Activated T-helper 1 cell treated with anti-CD3 and anti-CD28 coated beads, Interleukin-12 subunit alpha, Interleukin-12 subunit beta, Interleukin-2, Interleukin-4 antibody, amounts not matched to agents 30 ng/mL and 10 ng/mL and 1 ng/mL, durations not matched to agents 14 hours and 24 hours and 36 hours (primary cell): ENCODE results near the gene ATAD3B. TPM values are rescaled to one million over a fixed set of nuclear protein-coding genes. Genes with fewer than 3 reads are reported as not detected.
"Not testable (repeated sequence)": the region's sequence is repeated elsewhere in the genome, so short reads cannot be mapped to it uniquely, and the experiment has no call there.

Experiments
- DNase-seq: peaks from one replicate; pipeline ENCODE4 v3.0.0; 2021; ENCODE audit warnings: low spot score
- H3K27ac Mint-ChIP-seq: one replicate; pipeline ENCODE4 v1.8.0; 2021; ENCODE audit warnings: mild to moderate bottlenecking, mixed read lengths
- H3K27me3 Mint-ChIP-seq: one replicate; pipeline ENCODE4 v1.8.0; 2022; ENCODE audit warnings: mild to moderate bottlenecking, moderate library complexity, mixed read lengths; ENCODE audit not compliant: insufficient read depth
- H3K36me3 Mint-ChIP-seq: one replicate; pipeline ENCODE4 v1.8.0; 2021; ENCODE audit warnings: low read depth, mixed read lengths
- H3K4me1 Mint-ChIP-seq: one replicate; pipeline ENCODE4 v1.8.0; 2021; ENCODE audit warnings: low read depth, mixed read lengths
- H3K4me3 Mint-ChIP-seq: one replicate; pipeline ENCODE4 v1.8.0; 2021; ENCODE audit warnings: mild to moderate bottlenecking, moderate library complexity, mixed read lengths
- H3K9me3 Mint-ChIP-seq: one replicate; pipeline ENCODE4 v1.8.0; 2021; ENCODE audit warnings: mixed read lengths
- intact Hi-C: fragments of 100-400 bp; cut with micrococcal nuclease; formaldehyde crosslinking; loops from one replicate; pipeline ENCODE4 v1.15.1; 2024
- total RNA-seq: library from RNA; stranded (reverse); gene quantifications from 2 replicates; pipeline ENCODE4 v1.2.3, GENCODE V29; 2022

The ATAD3B gene
- total RNA-seq, 1 donor from 2014 or later: 113 TPM

DNA sequence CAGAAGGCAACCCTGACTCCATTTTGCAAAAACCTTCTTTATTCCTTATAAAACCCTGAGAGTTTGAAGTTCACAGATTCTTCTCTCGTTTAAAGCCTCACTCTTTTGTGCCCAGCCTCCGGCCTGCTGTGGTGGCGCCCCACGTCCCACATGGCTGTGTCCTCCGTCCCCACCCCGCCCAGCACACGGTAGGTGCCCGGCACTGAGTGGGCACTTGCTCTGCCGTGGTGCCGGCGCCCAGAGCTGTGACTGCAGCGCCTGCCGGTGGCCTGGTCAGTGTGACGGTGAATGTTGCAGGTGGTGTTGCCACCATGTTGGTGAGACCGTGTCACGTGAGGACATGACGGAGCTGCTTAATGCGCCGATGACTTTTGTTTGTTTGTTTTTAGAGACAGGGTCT is 49.8 kb downstream of the ATAD3B start:
- H3K4me3 Mint-ChIP-seq: no peak overlapping the region
- H3K4me1 Mint-ChIP-seq: no peaks in the 10 kb centered on the region
- H3K36me3 Mint-ChIP-seq: peaks cover 15% of the 10 kb centered on the region
- no peaks in the 10 kb centered on the region for H3K27me3 Mint-ChIP-seq
- no peak for DNase-seq
- intact Hi-C loops: no loop called here
- H3K27ac Mint-ChIP-seq: no peak overlapping the region
- H3K9me3 Mint-ChIP-seq: no peaks in the 10 kb centered on the region

- H3K4me3 Mint-ChIP-seq, intact Hi-C loops: not testable (repeated sequence)
These were observed 51.0 kb downstream of the ATAD3B start for GRCh38 chr1:1522536-1522935.

GRCh38 chr1:1523226-1523625 is 51.7 kb downstream of the ATAD3B start:
- H3K27me3 Mint-ChIP-seq, H3K27ac Mint-ChIP-seq, intact Hi-C loops, H3K4me3 Mint-ChIP-seq, H3K4me1 Mint-ChIP-seq, DNase-seq, H3K9me3 Mint-ChIP-seq, H3K36me3 Mint-ChIP-seq: not testable (repeated sequence)

More at GRCh38 chr1:1522536-1522935, 51.0 kb downstream of the ATAD3B start:
- H3K36me3 Mint-ChIP-seq: peaks cover 13% of the 10 kb centered on the region
- H3K4me1 Mint-ChIP-seq, H3K9me3 Mint-ChIP-seq, H3K27ac Mint-ChIP-seq, DNase-seq, H3K27me3 Mint-ChIP-seq: not testable (repeated sequence)

DNA sequence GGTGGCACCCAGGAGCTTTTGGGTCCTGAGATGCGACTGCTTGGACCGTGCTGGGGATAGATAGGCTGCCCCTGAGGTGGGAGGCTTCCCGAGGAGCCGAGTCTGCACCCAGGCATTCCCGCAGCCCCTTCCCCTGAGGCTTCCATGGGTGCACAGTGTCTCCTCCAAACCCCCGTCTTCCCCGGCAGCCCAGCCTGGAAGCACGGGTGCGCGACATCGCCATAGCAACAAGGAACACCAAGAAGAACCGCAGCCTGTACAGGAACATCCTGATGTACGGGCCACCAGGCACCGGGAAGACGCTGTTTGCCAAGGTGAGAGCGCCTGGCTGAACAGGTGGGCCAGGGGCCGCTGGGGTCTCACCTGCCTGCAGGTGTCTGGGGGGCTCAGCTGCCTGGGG is 52.1 kb downstream of the ATAD3B start:
- H3K36me3 Mint-ChIP-seq, H3K27me3 Mint-ChIP-seq, H3K4me1 Mint-ChIP-seq, intact Hi-C loops, H3K9me3 Mint-ChIP-seq, H3K27ac Mint-ChIP-seq, H3K4me3 Mint-ChIP-seq, DNase-seq: not testable (repeated sequence)

DNA sequence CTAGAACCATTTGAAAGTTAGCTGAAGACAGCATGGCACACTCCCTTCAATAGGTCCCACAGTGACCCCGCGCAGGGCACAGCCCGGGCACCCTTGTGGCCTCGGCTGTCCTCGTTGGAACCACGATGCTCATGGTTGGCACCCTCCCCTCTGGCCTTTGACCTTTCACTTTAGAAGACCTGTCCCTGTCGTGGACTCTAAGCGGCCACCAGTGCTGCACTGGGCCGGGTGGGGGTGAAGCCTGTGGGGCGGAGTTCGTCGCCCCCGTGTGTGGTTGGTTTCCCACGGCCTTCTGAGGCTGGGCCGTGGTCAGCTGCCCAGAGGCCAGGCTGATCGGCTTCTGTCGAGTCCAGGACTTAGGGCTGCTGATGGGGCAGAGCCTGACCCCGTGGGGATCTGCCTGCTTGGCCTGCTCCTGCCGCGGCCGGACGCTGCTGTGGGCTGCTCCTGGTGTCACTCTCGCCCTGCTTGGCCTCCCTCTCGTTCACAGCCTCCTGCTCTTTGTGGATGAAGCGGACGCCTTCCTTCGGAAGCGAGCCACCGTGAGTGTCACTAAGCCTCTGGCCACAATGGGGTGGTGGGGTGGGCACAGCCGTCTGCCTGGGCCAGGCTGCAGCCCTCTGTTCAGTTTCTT is 53.3 kb downstream of the ATAD3B start:
- peaks cover 12% of the 10 kb centered on the region for H3K36me3 Mint-ChIP-seq
- intact Hi-C loops, H3K27ac Mint-ChIP-seq, H3K9me3 Mint-ChIP-seq, DNase-seq, H3K4me1 Mint-ChIP-seq, H3K4me3 Mint-ChIP-seq, H3K27me3 Mint-ChIP-seq: not testable (repeated sequence)

DNA sequence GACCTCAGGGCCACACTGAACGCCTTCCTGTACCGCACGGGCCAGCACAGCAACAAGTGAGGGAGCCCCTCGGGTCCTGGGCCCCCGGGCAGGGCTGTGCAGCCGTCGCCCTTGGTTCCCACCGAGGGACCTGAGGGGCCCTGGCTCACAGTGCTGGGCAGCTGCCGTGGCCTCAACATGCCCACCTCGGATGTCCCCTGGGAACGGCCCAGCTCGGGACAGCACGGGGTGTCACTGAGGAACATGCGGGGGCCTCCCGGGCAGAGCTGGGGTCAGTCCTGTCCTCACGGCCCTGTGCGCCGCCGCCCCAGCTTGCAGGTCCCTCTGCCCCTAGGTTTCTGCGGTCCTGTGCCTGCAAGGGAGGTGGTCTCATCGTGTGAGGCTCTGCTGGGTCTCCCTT is 54.9 kb downstream of the ATAD3B start:
- H3K27me3 Mint-ChIP-seq, H3K9me3 Mint-ChIP-seq, H3K4me1 Mint-ChIP-seq, DNase-seq, H3K27ac Mint-ChIP-seq, intact Hi-C loops, H3K4me3 Mint-ChIP-seq: not testable (repeated sequence)
- peaks cover 20% of the 10 kb centered on the region for H3K36me3 Mint-ChIP-seq

- peaks cover 6% of the 10 kb centered on the region for H3K9me3 Mint-ChIP-seq
- H3K4me1 Mint-ChIP-seq: no peaks in the 10 kb centered on the region
- intact Hi-C loops: no loop called here
These were observed 55.7 kb downstream of the ATAD3B start for GRCh38 chr1:1527092-1527816.

GRCh38 chr1:1528301-1529267 is 57.0 kb downstream of the ATAD3B start:
- Mint-ChIP-seq H3K9me3 (peaks cover 6% of the 10 kb centered on the region), H3K4me3 (no peak overlapping the region), H3K4me1 (no peaks in the 10 kb centered on the region), H3K36me3 (peaks cover 25% of the 10 kb centered on the region), H3K27me3 (no peaks in the 10 kb centered on the region), H3K27ac (no peak overlapping the region)
- intact Hi-C loops: no loop called here
- DNase-seq: no peak

More at GRCh38 chr1:1527092-1527816, 55.7 kb downstream of the ATAD3B start:
- Mint-ChIP-seq H3K27ac (no peak overlapping the region), H3K27me3 (no peaks in the 10 kb centered on the region), H3K36me3 (peaks cover 25% of the 10 kb centered on the region), H3K4me3 (no peak overlapping the region)
- DNase-seq: no peak

- Mint-ChIP-seq H3K27me3 (no peaks in the 10 kb centered on the region), H3K36me3 (peaks cover 25% of the 10 kb centered on the region), H3K27ac (no peak overlapping the region), H3K9me3 (peaks cover 6% of the 10 kb centered on the region), H3K4me1 (no peaks in the 10 kb centered on the region), H3K4me3 (no peak overlapping the region)
- intact Hi-C loops: no loop called here
- DNase-seq: no peak
These were observed 57.8 kb downstream of the ATAD3B start for GRCh38 chr1:1529321-1529720.

DNA sequence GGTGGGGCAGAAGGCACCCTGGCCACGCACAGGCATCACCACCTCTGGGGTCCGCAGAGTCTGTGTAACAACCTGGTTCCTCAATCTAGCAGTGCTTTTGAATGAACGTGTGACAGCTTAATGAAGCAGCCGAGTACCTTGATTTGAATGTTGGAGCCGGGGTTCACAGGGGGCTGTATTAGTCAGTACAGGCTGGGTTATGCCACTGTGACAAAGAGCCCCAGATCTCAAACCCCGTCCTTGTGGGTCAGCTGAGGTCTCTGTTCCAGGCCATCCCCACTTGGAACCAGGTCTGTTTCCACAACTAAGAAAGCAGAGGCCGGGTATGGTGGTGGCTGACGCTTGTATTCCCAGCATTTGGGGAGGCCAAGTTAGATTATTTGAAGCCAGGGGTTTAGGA is 58.4 kb downstream of the ATAD3B start:
- H3K27ac Mint-ChIP-seq: no peak overlapping the region
- intact Hi-C loops: no loop called here

DNA sequence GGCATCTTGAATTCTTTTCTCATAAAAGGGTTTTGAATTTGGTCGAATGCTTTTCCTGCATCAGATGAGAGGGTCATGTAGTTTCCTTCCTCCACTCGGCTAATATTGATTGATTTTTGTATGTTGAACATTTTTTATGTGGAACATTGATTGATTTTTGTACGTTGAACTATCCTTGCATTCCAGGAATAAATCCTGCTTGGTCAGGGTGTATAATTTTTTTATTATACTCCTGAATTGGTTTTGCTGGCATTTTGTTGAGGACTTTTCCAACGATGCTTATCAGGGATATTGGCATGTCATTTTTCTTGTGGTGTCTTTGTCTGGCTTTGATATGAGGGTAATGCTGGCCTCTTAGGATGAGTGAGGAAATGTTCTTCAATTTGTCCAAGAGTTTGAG is 60.4 kb downstream of the ATAD3B start:
- Mint-ChIP-seq H3K36me3 (peaks cover 22% of the 10 kb centered on the region), H3K9me3 (peaks cover 6% of the 10 kb centered on the region), H3K4me3 (no peak overlapping the region), H3K4me1 (no peaks in the 10 kb centered on the region), H3K27me3 (no peaks in the 10 kb centered on the region), H3K27ac (no peak overlapping the region)
- DNase-seq: no peak
- intact Hi-C loops: no loop called here

More for the DNA sequence above, 58.4 kb downstream of the ATAD3B start:
- H3K4me3 Mint-ChIP-seq: no peak overlapping the region
- H3K36me3 Mint-ChIP-seq: peaks cover 25% of the 10 kb centered on the region
- H3K4me1 Mint-ChIP-seq: no peaks in the 10 kb centered on the region
- DNase-seq: no peak
- H3K27me3 Mint-ChIP-seq: no peaks in the 10 kb centered on the region
- peaks cover 6% of the 10 kb centered on the region for H3K9me3 Mint-ChIP-seq

GRCh38 chr1:1533176-1533893 is 61.8 kb downstream of the ATAD3B start:
- H3K4me1 Mint-ChIP-seq, H3K4me3 Mint-ChIP-seq, H3K27me3 Mint-ChIP-seq, intact Hi-C loops, H3K9me3 Mint-ChIP-seq, H3K27ac Mint-ChIP-seq, DNase-seq: not testable (repeated sequence)
- H3K36me3 Mint-ChIP-seq: peaks cover 20% of the 10 kb centered on the region
